Colonic mucosa (tissue), 4 donors: ENCODE measurements around the gene CREG2. TPM values are rescaled to one million over a fixed set of nuclear protein-coding genes. Genes with fewer than 3 reads are reported as not detected.

ENCODE experiments used
- DNase-seq: peaks from one replicate; pipeline ENCODE4 v3.0.0-alpha.2; 2020
- H3K27ac ChIP-seq: fragments of 200-600 bp; one replicate; pipeline ENCODE4 v1.8.0; 2021
- H3K27me3 ChIP-seq: fragments of 200-600 bp; one replicate; pipeline ENCODE4 v1.8.0; 2021
- H3K36me3 ChIP-seq: fragments of 200-600 bp; one replicate; pipeline ENCODE4 v1.8.0; 2021
- H3K4me1 ChIP-seq: fragments of 200-600 bp; one replicate; pipeline ENCODE4 v1.8.0; 2021; ENCODE audit warnings: mild to moderate bottlenecking
- H3K4me3 ChIP-seq: fragments of 200-600 bp; one replicate; pipeline ENCODE4 v1.8.0; 2021
- H3K9ac ChIP-seq, 2 donors: one replicate each; pipeline ENCODE4 v1.7.0; 2013; ENCODE audit warnings: control low read depth in 2 of 2, low read depth in 2 of 2, low read length in 2 of 2
- H3K9me3 ChIP-seq: fragments of 200-600 bp; one replicate; pipeline ENCODE4 v1.8.0; 2021
- intact Hi-C: fragments of 100-400 bp; cut with DNase I; formaldehyde crosslinking; loops from one replicate; pipeline ENCODE4 v1.14.1; 2022
- total RNA-seq, 2 donors: library from RNA; stranded (reverse); fragmentation: NEBNext Ultra II Directional in 1 of 2; extraction: Animal tissue kit (Norgen Biotek cat#: 25700) in 1 of 2; gene quantifications; one replicate each; pipeline ENCODE4 v1.2.1, GENCODE V29; 2021
- TF ChIP-seq, protein P1 (sequence below): fragments of 200-600 bp; IDR thresholded peaks from one replicate; pipeline ENCODE4 v1.8.0; 2022; ENCODE audit warnings: antibody characterized with exemption, mild to moderate bottlenecking
- donor health status: healthy.
- donor health status: DM: no; HTN: no; CAD: no.
- donor health status: DM: no; HTN: no; CAD: no.

CREG2 gene
- total RNA-seq, 2 donors from 2014 or later = 0.56 TPM; not detected in 1

DNA sequence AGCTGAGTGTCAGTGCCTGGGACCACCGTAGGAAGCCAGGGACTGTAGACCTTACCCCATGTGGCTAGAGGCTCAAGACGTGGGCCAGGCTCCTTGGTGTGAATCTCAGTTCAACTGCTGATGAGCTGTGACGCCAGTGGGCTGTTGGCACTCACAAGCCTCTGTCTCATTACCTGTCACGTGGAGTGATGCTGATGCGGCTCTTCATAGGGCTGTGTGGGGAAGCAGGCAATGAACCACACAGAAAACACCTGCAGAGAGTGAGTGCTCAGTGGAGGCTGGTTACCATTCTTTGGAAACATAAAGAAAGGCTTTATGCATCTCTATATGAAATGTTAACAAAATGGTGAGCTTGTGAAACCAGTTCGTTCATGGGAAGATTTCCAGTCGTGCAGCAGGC lies 36.1 kb downstream of the CREG2 start:
- DNase-seq = no peak
- intact Hi-C loops = no loop called here

DNA sequence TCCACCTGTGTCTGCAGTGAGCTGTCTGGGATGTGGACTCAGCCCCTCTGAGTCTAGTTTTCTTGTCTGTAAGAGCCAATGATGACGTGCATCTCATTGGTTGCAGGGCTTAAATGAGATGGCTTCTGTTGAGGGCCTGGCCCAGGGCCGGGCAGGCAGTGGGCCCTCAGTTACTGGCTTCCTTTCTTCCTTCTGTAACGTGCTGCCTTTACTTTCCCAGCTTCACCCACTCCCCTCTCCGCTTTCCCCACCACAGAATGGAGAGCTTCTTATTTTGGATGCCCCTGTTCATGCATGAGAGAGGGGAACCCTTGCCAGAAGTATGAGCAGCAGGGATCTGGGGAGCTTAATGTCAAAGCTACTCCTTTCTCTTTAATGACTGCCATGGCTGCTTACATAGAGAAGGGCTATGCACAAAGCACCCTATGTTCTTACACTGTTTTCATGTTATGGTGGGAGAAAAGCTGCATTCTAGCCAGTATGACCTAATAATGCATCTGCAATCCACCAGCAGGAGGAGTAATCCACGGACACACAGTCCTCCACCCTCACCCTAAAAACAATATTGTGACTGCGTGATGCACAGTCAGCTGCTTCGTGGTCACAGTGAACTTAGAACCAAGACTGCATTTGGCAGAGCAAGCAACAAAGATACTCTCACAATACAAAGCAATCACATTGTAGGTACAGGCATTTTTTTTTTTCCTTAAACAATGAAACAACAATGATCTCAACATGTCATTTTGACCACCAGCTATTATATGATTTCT lies 37.2 kb downstream of the CREG2 start:
- H3K9ac ChIP-seq = no peak overlapping the region
- H3K4me3 ChIP-seq = no peak overlapping the region
- no peaks in the 10 kb centered on the region for H3K4me1 ChIP-seq
- no peak for DNase-seq
- H3K36me3 ChIP-seq = no peaks in the 10 kb centered on the region
- TF ChIP-seq, protein P1, sequence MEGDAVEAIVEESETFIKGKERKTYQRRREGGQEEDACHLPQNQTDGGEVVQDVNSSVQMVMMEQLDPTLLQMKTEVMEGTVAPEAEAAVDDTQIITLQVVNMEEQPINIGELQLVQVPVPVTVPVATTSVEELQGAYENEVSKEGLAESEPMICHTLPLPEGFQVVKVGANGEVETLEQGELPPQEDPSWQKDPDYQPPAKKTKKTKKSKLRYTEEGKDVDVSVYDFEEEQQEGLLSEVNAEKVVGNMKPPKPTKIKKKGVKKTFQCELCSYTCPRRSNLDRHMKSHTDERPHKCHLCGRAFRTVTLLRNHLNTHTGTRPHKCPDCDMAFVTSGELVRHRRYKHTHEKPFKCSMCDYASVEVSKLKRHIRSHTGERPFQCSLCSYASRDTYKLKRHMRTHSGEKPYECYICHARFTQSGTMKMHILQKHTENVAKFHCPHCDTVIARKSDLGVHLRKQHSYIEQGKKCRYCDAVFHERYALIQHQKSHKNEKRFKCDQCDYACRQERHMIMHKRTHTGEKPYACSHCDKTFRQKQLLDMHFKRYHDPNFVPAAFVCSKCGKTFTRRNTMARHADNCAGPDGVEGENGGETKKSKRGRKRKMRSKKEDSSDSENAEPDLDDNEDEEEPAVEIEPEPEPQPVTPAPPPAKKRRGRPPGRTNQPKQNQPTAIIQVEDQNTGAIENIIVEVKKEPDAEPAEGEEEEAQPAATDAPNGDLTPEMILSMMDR = no peak
- H3K27ac ChIP-seq = no peak overlapping the region
- H3K9me3 ChIP-seq = no peaks in the 10 kb centered on the region
- no peaks in the 10 kb centered on the region for H3K27me3 ChIP-seq
- intact Hi-C loops = no loop called here

More for the DNA sequence above, 36.1 kb downstream of the CREG2 start:
- no peaks in the 10 kb centered on the region for H3K27me3 ChIP-seq
- no peak overlapping the region for H3K4me3 ChIP-seq
- H3K9ac ChIP-seq = no peak overlapping the region
- no peaks in the 10 kb centered on the region for H3K9me3 ChIP-seq
- no peaks in the 10 kb centered on the region for H3K36me3 ChIP-seq
- TF ChIP-seq, protein P1 = no peak
- H3K27ac ChIP-seq = no peak overlapping the region
- H3K4me1 ChIP-seq = no peaks in the 10 kb centered on the region

DNA sequence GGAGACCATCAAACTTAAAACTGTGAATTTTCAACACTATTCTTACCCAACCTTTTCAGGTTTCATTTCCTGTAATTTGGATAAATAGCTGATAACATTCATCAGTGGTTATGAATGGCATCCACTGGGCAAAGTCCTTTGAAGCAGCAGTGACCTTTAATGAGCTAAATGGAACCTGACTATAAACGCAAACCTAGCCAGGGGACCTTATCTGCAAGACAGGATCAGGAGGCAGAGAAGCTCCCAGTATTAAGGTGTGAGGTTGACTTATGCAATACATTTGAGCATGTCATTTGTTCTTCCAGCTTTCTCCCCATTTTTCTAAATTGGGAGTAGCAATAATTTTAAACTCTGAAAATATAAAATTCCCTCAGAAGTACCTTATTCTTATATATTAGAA lies 38.4 kb downstream of the CREG2 start:
- no peak for DNase-seq
- H3K9ac ChIP-seq = no peak overlapping the region
- no peak overlapping the region for H3K27ac ChIP-seq
- intact Hi-C loops = no loop called here
- H3K36me3 ChIP-seq = no peaks in the 10 kb centered on the region
- TF ChIP-seq, protein P1 = no peak
- H3K27me3 ChIP-seq = no peaks in the 10 kb centered on the region
- no peaks in the 10 kb centered on the region for H3K4me1 ChIP-seq
- H3K9me3 ChIP-seq = no peaks in the 10 kb centered on the region
- H3K4me3 ChIP-seq = no peak overlapping the region

DNA sequence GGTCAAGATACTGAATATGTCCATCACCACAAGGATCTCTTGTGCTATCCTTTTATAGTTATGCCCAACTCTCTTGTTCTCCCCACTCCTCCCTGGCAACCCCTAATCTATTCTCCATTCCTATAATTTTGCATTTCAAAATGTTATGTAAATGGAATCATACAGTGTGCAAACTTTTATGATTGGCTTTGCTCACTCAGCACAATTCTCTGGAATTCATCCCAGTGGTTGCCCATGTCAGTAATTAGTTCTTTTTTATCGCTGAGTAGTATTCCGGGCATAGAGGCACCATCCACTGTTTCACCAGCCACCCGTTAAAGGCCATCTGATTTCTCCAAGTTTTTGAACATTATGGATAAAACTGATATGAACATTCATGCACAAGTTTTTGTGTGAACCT lies 40.4 kb downstream of the CREG2 start:
- no peaks in the 10 kb centered on the region for H3K27me3 ChIP-seq
- no peak for DNase-seq
- intact Hi-C loops = no loop called here
- H3K9ac ChIP-seq = no peak overlapping the region
- no peaks in the 10 kb centered on the region for H3K36me3 ChIP-seq
- no peak overlapping the region for H3K4me3 ChIP-seq
- H3K9me3 ChIP-seq = no peaks in the 10 kb centered on the region
- TF ChIP-seq, protein P1 = no peak
- H3K4me1 ChIP-seq = no peaks in the 10 kb centered on the region
- no peak overlapping the region for H3K27ac ChIP-seq

DNA sequence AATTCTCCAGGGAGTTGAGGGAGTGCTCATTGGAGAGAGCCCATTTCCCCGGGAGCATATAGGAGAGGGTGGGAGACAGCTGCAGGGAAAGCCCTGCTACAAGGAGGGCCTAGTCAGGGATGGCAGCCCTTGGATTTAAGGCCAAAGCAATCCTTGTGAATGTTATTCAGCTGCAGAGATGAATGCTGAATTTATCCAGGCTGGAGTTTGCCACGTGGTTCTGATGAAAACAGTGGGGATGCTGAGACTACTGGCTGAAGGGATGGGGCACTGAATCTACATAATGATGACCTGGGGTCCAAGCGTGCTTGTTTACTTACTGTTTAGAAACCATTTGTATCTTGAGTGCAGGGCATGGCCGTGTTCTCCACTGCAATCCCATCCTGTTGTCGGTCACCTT lies 43.2 kb downstream of the CREG2 start:
- Histone ChIP-seq H3K9ac (no peak overlapping the region), H3K9me3 (no peaks in the 10 kb centered on the region), H3K4me1 (no peaks in the 10 kb centered on the region), H3K36me3 (no peaks in the 10 kb centered on the region), H3K27ac (no peak overlapping the region), H3K27me3 (no peaks in the 10 kb centered on the region), H3K4me3 (no peak overlapping the region)
- TF ChIP-seq, protein P1 = no peak
- intact Hi-C loops = loop anchor here (5.0 kb wide), 1 partner anchor 48 kb away; no protein-coding TSS in a partner anchor
- DNase-seq = no peak
